Erythroblast (primary cell): ENCODE measurements around the gene NBEA.
"Not testable (repeated sequence)": the region's sequence is repeated elsewhere in the genome, so short reads cannot be mapped to it uniquely, and the experiment has no call there.

Experiments
- GATA1 ChIP-seq: IDR thresholded peaks from 2 replicates; pipeline ENCODE4 v1.6.1; 2011; ENCODE audit warnings: low read depth, mild to moderate bottlenecking, control low read depth, low read length, moderate library complexity
- POLR2A ChIP-seq: IDR thresholded peaks from 2 replicates; pipeline ENCODE4 v1.6.1; 2011; ENCODE audit warnings: mild to moderate bottlenecking, low read length

GRCh38 chr13:34985199-34985598 lies 43.1 kb downstream of the NBEA start:
- not testable (repeated sequence) for TF ChIP-seq POLR2A, GATA1
